ENCODE measurements around the gene FAM174B.

Gene FAM174B

GRCh38 chr15:92661956-92662355 lies 6.4 kb upstream of the FAM174B start:
- Histone ChIP-seq H3K9ac (ENCODE audit: insufficient read length) (no peak overlapping the region), H3K27ac (no peak overlapping the region), H3K36me3 (ENCODE audit: insufficient read depth, low read length) (no peaks in the 10 kb centered on the region), H3K4me3 (no peak overlapping the region), H3K9me3 (ENCODE audit: low read depth, low read length) (no peaks in the 10 kb centered on the region)
- no peak for DNase-seq (ENCODE audit: low read depth, low spot score)
- TF ChIP-seq EZH2 (IDR thresholded peaks at IDR 0.05) (no peak), FOXP2 (optimal IDR thresholded peaks at IDR 0.05; ENCODE audit: control extremely low read depth, extremely low read length, insufficient read depth) (no peak), POLR2AphosphoS5 (IDR thresholded peaks at IDR 0.05; ENCODE audit: borderline replicate concordance, low read depth, low read length) (no peak)

GRCh38 chr15:92661069-92661468 lies 5.5 kb upstream of the FAM174B start:
- TF ChIP-seq POLR2AphosphoS5 (IDR thresholded peaks at IDR 0.05; ENCODE audit: borderline replicate concordance, low read depth, low read length) (no peak), EZH2 (IDR thresholded peaks at IDR 0.05) (no peak), FOXP2 (optimal IDR thresholded peaks at IDR 0.05; ENCODE audit: control extremely low read depth, extremely low read length, insufficient read depth) (no peak)
- H3K9me3 ChIP-seq (ENCODE audit: low read depth, low read length): no peaks in the 10 kb centered on the region
- no peak overlapping the region for H3K4me3 ChIP-seq
- no peak overlapping the region for H3K9ac ChIP-seq (ENCODE audit: insufficient read length)
- no peaks in the 10 kb centered on the region for H3K36me3 ChIP-seq (ENCODE audit: insufficient read depth, low read length)
- no peak for DNase-seq (ENCODE audit: low read depth, low spot score)
- no peak overlapping the region for H3K27ac ChIP-seq

- no peak for TF ChIP-seq FOXP2 (optimal IDR thresholded peaks at IDR 0.05; ENCODE audit: control extremely low read depth, extremely low read length, insufficient read depth)
- TF ChIP-seq EZH2 (IDR thresholded peaks at IDR 0.05): no peak
- TF ChIP-seq POLR2AphosphoS5 (IDR thresholded peaks at IDR 0.05; ENCODE audit: borderline replicate concordance, low read depth, low read length): no peak
- Histone ChIP-seq H3K9ac (ENCODE audit: insufficient read length) (no peak overlapping the region), H3K4me3 (no peak overlapping the region), H3K27ac (no peak overlapping the region), H3K9me3 (ENCODE audit: low read depth, low read length) (no peaks in the 10 kb centered on the region), H3K36me3 (ENCODE audit: insufficient read depth, low read length) (no peaks in the 10 kb centered on the region)
- DNase-seq (ENCODE audit: low read depth, low spot score): no peak
Observed at GRCh38 chr15:92657486-92657885, 1.9 kb upstream of the FAM174B start.

- Histone ChIP-seq H3K27ac (no peak overlapping the region), H3K9ac (ENCODE audit: insufficient read length) (peak overlapping the region; percentile 47)
Observed at GRCh38 chr15:92656089-92656488, 514 bp upstream of the FAM174B start.

GRCh38 chr15:92654662-92655061 lies 913 bp downstream of the FAM174B start:
- no peak for DNase-seq (ENCODE audit: low read depth, low spot score)
- Histone ChIP-seq H3K9ac (ENCODE audit: insufficient read length) (no peak overlapping the region), H3K9me3 (ENCODE audit: low read depth, low read length) (no peaks in the 10 kb centered on the region), H3K27ac (no peak overlapping the region), H3K36me3 (ENCODE audit: insufficient read depth, low read length) (no peaks in the 10 kb centered on the region), H3K4me3 (peak overlapping the region; percentile 77)
- TF ChIP-seq EZH2 (IDR thresholded peaks at IDR 0.05): no peak
- TF ChIP-seq FOXP2 (optimal IDR thresholded peaks at IDR 0.05; ENCODE audit: control extremely low read depth, extremely low read length, insufficient read depth): no peak
- no peak for TF ChIP-seq POLR2AphosphoS5 (IDR thresholded peaks at IDR 0.05; ENCODE audit: borderline replicate concordance, low read depth, low read length)

More at GRCh38 chr15:92656089-92656488, 514 bp upstream of the FAM174B start:
- Histone ChIP-seq H3K9me3 (ENCODE audit: low read depth, low read length) (no peaks in the 10 kb centered on the region), H3K4me3 (peak overlapping the region; percentile 77), H3K36me3 (ENCODE audit: insufficient read depth, low read length) (no peaks in the 10 kb centered on the region)
- TF ChIP-seq POLR2AphosphoS5 (IDR thresholded peaks at IDR 0.05; ENCODE audit: borderline replicate concordance, low read depth, low read length) (no peak), FOXP2 (optimal IDR thresholded peaks at IDR 0.05; ENCODE audit: control extremely low read depth, extremely low read length, insufficient read depth) (no peak), EZH2 (IDR thresholded peaks at IDR 0.05) (no peak)
- DNase-seq (ENCODE audit: low read depth, low spot score): no peak

DNA sequence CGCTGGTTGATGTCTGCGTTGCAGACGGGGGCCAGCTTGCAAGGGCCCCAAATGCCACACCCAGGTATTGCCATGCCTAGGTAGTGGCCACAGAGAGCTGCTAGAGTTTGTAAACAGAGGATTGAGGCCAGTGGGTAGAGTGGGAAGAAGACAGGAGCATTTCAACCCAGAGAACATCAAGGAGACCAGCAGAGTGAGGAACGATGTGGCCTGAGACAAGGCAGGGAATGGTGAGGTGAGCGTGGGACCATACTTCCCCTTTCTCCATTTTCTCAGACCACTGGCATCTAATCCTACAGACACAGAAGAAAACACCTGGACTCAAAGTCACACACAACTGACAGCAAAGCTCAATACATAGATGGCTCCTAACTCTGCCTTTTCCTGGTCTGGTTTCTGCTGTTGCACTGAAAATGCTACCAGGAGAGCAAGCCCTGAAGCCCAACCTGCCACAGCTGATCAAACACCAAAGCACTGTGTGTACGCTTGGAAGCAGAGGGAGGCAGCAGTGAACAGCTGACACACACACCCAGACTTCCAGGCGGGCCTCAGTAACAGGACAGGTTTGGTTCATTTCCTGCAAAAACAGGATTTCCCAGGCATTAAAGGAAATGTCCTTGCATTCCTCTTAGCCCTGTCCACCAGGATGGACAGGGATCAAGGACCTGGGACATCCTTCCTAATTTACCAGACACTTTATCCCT lies 1.6 kb downstream of the FAM174B start:
- no peak overlapping the region for H3K9ac ChIP-seq (ENCODE audit: insufficient read length)
- no peak for TF ChIP-seq POLR2AphosphoS5 (IDR thresholded peaks at IDR 0.05; ENCODE audit: borderline replicate concordance, low read depth, low read length)
- no peak for TF ChIP-seq EZH2 (IDR thresholded peaks at IDR 0.05)
- no peak for TF ChIP-seq FOXP2 (optimal IDR thresholded peaks at IDR 0.05; ENCODE audit: control extremely low read depth, extremely low read length, insufficient read depth)
- no peak overlapping the region for H3K27ac ChIP-seq
- H3K9me3 ChIP-seq (ENCODE audit: low read depth, low read length): no peaks in the 10 kb centered on the region
- DNase-seq (ENCODE audit: low read depth, low spot score): no peak
- no peak overlapping the region for H3K4me3 ChIP-seq
- H3K36me3 ChIP-seq (ENCODE audit: insufficient read depth, low read length): no peaks in the 10 kb centered on the region

DNA sequence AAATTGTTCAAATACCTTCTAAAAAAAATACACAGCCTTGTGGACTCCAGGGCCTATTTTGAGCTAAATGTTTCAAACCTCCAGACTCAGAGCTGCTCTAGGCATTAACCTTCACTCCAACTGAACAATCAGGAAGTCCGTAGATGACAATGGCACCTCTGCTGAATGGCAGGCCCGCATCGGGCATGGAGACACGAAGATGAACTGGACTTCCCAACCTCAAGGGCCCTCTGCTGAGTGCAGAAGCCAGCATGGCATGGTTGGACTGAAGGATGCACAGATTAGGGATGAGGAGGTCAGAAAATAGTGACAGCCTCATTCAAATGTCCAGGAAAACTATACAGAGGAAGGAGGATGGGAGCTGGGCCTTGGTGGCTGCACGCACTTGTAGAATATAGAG lies 2.2 kb downstream of the FAM174B start:
- Histone ChIP-seq H3K9ac (ENCODE audit: insufficient read length) (no peak overlapping the region), H3K4me3 (no peak overlapping the region), H3K9me3 (ENCODE audit: low read depth, low read length) (no peaks in the 10 kb centered on the region), H3K27ac (no peak overlapping the region), H3K36me3 (ENCODE audit: insufficient read depth, low read length) (no peaks in the 10 kb centered on the region)
- TF ChIP-seq EZH2 (IDR thresholded peaks at IDR 0.05) (no peak), POLR2AphosphoS5 (IDR thresholded peaks at IDR 0.05; ENCODE audit: borderline replicate concordance, low read depth, low read length) (no peak), FOXP2 (optimal IDR thresholded peaks at IDR 0.05; ENCODE audit: control extremely low read depth, extremely low read length, insufficient read depth) (no peak)
- no peak for DNase-seq (ENCODE audit: low read depth, low spot score)

GRCh38 chr15:92652576-92652966 lies 3.0 kb downstream of the FAM174B start:
- no peak overlapping the region for H3K4me3 ChIP-seq
- no peak overlapping the region for H3K9ac ChIP-seq (ENCODE audit: insufficient read length)
- TF ChIP-seq FOXP2 (optimal IDR thresholded peaks at IDR 0.05; ENCODE audit: control extremely low read depth, extremely low read length, insufficient read depth): no peak
- TF ChIP-seq POLR2AphosphoS5 (IDR thresholded peaks at IDR 0.05; ENCODE audit: borderline replicate concordance, low read depth, low read length): no peak
- TF ChIP-seq EZH2 (IDR thresholded peaks at IDR 0.05): no peak
- H3K27ac ChIP-seq: no peak overlapping the region
- no peak for DNase-seq (ENCODE audit: low read depth, low spot score)
- no peaks in the 10 kb centered on the region for H3K9me3 ChIP-seq (ENCODE audit: low read depth, low read length)
- H3K36me3 ChIP-seq (ENCODE audit: insufficient read depth, low read length): no peaks in the 10 kb centered on the region
